NK-92 (cell line): ENCODE measurements around the gene FNTB.
"Not testable (repeated sequence)": the region's sequence is repeated elsewhere in the genome, so short reads cannot be mapped to it uniquely, and the experiment has no call there.

Experiments used
- DNase-seq: peaks from one replicate; lab custom pipeline; 2025; ENCODE audit not compliant: unreplicated experiment; lab: John Stamatoyannopoulos, UW

The FNTB gene

DNA sequence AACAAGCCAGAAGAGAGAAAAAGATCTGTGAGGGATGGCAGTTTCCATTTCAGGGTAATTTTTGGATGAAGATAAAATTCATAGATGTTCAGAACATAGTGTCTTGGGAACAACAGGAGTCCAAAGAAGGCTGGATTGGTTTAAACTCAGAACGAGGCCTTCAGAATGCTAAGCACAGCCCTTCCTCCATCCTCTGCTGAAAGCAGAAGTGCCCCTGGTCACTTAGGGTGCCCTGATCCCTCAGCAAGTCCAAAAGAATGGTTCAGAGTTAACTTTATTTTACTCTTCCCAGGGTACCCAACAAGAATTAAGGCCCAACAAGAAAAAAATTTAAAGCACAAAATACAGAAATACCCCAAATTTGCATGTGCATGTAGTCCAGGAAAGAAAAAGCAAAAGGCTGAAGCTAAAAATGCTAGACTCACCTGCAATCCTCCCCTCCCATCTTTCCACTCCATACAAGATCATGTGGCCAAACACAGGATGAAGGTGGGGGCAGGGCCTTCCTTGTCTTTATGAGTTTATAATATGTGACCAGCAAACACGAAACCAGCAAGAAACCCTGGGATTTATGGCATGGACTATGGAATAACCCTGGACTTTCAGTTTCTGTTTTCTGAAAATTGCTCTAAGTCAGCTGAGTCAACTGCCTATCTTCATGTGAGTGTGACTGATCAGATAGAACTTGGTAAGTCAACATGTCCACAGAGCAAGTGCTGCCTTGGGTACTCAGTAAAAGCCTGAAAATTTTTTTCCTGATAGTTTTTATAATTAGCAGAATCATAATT is 94.5 kb downstream of the FNTB start:
- DNase-seq: no peak

DNA sequence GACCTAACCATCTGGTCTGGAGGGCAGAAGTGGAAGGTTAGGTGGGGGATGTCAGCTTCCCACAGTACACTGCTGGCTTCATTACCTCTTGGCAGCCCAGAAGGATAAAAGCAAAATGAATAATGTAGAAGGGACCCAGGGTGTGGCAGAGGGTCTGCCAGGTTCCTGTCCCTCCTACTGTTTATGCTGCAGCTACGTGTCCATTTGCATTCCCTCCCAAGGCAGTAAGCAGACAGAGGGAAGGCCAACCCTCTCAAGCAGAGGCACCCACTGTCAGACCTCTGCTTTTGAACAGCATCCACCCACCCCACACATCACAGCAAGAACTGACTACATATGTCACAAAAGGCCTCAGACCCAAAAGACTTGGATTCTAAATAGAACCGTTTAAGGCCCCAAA is 96.2 kb downstream of the FNTB start:
- no peak for DNase-seq

DNA sequence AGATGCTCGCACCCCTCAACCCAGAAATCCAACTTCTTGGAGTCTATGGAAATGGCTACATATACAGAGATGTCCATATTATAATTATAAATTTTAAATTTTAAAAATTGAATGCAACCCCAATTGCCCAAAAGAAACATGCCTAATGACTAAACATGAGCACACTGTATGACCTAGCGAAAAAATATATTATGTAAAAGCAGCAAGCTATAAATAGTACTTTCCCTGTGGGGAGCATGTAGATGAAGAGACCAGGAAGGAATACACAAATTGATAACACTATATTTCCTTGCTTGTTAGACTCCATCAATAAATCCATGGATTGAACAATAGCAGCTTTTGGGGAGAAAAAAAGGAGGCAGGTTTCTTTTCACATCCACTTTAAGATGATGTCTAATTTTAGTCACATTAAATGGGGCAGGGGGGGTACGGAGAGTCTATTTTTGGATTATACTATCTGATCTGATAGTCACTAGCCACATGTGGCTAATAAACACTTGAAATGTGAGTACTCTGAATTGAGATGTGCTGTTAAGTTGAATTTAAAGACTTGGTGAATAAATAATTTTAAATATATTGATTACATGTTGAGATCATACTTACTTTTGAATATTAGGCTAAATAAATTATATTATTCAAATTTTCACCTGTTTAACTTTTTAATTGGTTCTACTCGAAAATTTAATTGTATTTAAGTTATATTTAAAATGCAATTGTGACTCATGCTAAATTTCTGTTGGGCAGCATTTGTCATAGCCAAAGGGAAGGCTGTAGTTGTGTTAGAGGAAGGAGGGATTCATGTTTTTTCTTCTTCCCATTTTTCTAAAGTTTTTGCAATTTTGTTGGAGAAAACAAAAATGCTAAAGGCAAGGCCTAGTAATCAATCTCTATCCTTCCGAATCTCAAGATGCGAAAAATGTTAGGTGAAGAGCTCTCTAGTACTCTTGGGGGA is 98.1 kb downstream of the FNTB start:
- no peak for DNase-seq

DNA sequence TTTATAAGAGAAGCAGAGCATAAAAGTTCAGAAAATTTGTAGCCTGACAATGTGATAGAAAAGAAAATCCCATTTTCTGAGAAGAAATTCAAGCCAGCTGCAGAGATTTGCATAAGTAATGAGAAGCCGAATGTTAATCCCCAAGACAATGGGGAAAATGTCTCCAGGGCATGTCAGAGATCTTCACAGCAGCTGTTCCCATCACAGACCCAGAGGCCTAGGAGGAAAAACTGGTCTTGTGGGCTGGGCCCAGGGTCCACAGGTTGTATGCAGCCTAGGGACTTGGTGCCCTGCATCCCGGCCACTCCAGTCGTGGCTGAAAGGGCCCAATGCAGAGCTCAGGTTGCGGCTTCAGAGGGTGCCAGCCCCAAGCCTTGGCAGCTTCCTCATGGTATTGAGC is 100.0 kb downstream of the FNTB start:
- not testable (repeated sequence) for DNase-seq

DNA sequence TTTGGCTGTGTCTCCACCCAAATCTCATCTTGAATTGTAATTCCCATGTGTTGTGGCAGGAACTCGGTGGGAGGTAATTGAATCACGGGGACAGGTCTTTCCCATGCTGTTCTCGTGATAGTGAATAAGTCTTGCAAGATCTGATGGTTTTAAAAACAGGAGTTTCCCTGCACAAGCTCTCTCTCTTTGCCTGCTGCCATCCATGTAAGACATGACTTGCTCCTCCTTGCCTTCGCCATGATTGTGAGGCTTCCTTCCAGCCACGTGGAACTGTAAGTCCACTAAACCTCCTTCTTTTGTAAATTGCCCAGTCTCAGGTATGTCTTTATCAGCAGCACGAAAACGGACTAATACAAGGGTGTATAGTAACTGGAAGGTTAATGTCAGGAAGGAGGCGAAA is 101.1 kb downstream of the FNTB start:
- DNase-seq: not testable (repeated sequence)

DNA sequence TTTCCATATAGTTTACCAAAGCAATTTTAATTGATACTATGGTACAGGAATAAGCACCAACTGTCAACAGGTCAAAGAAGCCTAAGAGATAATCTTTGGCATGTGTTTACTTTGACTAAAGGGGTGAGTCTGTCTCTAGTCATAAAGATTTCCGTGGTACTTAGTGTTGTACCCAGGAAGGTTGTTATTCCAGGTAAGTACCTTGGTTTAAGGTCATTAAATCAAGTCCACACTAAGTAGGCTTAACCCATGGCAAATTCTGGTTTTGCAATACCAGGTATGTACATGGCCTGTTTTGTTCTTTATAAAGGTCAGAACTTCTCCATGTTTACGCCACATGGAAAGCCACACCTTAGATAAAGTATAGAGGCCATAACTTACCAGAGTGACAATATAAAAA is 105.7 kb downstream of the FNTB start:
- DNase-seq: no peak

DNA sequence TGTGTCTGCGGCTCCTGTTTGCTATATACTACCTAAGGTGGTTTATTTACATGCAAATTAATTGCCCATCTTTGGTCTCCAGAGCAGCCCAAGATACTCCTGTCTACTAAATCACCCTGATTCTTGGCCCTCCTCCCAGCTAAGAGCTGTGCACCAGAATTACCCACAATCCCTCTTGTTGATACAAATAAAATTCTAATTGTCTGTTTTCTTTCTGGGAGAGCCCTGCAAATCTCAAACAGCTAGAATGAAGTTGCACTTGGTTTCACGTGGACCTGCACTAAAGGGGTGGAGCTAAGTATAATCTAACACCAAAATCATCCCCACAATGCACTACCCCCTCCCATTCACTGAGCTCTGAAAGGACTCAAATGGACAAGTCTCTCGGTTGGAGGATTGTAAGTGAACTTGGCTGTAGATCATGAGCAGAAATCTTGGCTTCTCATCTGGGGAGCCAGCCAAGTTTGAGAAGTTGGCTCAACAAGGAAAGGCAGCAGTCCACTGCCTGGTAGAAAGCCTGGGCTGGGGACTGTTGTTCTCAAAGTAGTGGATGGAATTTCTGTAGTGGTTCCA is 109.0 kb downstream of the FNTB start:
- DNase-seq: no peak

DNA sequence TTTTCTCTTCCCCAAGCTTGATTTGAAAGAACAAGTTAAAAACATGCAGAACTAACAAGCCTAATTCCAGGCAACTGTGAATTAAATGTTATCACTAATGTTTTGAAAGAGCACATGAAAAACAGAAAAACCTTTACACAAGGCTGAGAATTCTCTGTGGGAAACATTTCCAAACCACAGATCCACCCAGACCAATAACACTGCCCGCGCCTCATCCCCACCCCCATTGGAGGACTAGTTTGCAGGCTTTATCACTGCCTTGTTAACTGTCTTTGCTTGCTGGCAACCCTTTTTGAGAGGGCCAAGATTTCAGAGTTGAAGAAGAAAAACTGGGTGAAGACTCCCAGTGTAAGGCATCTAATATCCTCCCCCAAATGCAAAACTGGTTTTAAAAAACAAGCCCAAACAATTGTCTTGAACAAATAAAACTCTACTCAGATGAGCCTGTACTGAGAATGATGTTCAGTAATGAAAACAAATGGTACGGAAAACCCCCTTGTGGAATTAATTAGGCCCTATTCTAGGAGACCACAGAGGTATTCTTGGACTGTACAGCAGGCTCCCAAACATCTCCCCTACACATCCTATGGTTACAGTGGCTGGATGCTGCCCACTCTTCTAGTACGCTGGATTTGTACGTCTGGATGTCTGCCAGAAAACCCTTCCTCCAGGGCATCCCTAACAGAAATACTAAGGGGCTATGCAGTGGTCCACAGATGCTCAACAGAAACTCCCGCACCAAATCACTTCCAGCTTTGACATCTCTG is 109.8 kb downstream of the FNTB start:
- no peak for DNase-seq

DNA sequence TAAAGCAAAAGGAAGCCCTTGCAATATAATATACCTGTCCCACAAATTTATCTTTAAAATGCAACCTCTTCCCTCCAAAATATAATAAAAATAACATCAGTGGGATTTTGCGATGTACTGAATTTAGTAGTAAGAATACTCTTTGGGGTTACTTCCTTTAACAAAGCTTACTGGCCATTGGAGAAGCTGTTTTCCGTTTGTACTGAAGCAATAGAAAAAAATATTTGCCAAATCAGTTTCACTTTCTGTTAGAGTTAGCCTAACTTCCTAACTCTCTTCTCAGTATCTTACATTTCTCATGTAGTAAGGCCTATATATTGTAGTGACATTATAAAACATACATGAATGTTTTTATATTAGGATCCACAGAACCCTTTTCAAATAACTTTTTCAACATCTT is 111.9 kb downstream of the FNTB start:
- DNase-seq: no peak

DNA sequence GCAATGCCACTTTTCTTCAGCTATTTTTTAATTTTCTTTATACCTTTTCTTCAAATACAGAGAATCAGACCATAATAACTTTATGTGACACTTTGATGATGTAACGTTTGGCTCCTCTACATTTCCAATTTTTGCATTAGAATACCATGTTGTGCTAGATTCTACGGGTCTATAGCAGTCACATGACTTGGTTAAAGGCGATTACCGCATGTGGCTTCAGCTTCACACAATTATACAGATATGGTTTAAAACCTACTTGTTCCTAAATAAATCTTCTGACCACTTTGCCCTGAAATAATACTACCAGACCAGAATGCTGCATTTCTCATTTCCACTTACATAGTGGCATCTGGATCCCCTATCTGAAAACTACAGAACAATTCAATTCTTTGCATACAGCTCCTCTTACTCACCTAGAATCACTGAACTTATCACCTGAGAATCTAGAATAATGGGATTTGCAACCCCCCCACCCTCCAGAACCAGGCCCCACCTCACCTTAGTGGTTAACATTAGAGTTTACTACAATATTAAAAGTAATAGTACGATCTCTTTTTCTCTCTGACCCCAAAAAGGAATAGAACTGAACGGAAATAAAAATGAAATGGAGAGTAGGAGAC is 114.3 kb downstream of the FNTB start:
- DNase-seq: no peak

DNA sequence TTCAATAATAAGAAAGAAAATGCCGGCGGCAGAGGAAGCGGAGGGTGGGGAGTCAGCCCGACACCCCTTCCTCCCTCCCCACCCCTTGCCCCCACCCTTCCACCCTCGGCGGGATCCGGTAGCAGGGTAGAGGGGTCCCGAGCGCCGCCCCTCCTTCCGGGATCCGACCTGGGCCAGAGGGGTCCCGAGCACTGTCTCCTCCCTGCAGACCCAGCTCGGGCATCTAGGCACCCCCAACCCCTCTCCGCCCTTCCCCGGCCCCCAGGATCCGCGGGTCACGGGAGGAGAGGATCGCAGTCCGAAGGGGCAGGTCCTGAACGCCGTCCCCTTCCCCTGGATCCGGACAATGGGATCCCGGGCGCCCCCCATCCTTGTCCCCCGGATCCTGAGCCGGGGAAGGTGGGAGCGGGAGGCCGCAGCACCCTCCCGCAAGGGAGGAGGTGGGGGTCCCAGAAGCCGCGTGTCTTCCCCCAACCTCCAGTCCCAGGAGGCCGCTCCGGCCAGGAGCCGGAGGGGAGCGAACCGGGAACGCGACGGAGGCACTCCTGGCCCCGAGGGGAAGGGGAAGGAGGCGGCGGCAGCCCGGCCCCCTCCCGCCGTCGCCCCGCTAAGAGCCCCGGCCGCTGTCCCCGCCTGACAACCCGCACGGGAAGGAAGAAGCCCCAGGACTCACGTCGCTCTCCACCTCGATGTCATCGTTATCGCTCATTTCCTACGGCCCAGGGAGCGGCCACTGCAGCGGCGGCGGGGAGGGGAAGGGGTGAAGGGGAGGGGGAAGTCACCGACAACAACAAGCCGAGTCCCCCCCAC is 115.1 kb downstream of the FNTB start:
- no peak for DNase-seq

DNA sequence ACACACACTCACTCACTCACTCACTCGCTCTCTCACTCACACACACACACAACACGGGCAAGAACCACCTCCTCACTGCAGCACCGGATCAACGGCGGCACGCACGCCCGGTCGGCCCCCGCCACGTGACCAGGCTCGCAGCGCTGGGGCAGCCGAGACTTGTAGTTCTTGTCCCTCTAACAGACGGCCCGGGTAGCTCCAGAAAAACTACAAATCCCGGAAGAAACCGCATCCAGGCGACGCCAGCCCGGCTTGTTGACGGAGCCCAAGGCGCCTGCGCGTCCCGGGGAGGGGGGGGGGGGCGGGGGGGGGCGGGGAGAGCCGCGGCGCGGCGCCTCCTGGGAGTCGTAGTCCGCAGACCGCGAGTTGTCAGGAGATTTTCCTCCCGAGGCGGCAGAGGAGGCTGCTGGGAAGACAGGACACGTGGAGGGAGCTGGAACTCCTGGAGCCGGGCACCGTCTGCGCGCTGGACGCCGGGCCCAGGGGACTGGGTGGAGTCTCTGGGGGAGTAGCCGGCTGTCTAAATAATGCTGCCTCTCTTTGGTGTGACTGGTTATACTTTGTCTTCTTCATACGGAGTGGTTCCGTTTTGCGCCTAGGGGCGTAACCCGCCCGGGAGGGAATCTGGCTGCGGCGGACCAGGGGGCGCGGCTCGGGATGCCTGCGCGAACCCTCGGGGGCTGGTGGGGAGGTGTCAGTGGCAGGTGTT is 115.9 kb downstream of the FNTB start, which contains the start of gene MAX:
Gene MAX, minus strand, starts transcription at position 77 of the 709 bp plus-strand sequence. CDS start 178 bp downstream, outside the sequence.
- peak; percentile 90 for DNase-seq

DNA sequence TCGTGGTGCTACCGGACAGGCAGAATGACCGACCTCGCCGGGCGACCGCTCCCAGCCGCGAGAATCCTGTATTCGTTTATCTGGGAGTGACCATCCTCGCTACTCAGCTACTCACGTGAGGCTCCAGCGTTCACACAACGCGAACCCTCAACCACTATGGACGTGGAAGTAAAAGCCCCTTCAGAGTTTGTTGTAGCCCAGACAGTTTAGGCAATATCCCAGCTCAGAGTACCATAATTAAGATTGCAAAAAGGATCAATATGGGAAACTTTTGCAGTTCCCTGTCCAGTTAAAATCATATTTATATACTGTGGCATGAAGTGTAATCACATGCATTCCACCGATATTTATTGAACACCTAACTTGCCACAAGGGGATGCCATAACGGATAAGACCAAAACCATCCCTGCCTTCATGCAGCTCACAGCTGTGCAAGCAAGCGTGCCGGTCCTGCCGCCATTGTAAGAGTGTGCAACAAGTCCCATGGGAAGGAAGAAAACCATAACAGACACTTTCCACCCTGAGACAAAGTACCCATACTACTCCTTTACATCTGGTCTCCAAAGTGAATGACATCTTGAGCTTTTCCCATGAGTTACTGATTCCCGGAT is 116.6 kb downstream of the FNTB start:
- DNase-seq: no peak

DNA sequence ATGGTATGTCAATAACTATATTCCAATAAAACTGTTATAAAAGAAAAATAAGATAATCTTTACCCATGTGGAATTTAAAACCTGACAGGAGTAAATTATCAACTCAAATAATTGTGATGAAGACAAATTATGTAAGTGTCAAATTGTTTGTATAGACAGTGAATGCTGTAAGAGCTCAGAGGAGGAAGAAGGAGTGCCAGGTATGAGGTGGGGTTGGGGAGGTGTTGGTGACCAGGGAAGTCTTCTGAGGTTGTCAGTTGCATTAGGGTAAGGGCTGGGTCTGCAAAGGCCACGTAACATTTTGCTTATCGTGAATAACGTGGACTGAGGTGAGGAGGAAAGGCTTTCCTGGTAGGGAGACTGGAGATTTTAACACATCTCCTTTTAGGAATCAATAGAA is 118.1 kb downstream of the FNTB start:
- no peak for DNase-seq

DNA sequence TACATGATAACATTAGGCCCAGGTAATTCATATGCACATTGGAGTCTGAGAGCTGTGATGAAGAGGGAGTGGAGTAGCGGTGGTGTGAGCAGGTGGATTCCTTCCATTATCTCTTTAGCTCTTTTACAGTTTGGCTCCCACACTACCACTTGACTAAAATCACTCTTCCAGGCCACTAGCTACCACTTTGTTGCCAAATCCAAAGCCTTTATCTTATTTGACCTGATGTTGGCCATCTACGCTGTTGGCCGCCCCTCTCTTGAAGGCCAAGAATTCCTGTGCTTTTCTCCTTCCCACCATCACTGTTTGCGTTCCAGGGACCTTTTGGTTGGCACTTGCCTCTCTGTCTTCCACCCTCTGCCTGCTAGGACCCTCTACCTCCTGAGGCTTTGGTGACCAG is 119.6 kb downstream of the FNTB start:
- no peak for DNase-seq

DNA sequence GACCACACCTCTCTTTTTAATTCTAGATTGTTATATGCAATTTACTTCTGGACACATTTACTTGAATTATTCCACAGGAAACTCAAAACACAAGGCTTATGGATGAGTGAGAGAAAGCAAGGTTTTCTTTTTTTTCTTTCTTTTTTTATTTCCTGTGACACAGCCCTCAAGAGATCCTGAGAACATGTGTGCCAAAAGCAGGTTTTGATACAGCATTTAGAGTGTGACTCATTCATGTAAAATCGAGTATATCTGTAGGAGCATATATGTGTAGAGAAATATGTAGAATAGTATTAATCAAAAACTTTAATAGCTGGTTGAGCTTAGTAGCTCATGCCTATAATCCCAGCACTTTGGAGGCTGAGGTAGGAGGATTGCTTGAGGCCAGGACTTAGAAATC is 120.0 kb downstream of the FNTB start:
- DNase-seq: no peak

DNA sequence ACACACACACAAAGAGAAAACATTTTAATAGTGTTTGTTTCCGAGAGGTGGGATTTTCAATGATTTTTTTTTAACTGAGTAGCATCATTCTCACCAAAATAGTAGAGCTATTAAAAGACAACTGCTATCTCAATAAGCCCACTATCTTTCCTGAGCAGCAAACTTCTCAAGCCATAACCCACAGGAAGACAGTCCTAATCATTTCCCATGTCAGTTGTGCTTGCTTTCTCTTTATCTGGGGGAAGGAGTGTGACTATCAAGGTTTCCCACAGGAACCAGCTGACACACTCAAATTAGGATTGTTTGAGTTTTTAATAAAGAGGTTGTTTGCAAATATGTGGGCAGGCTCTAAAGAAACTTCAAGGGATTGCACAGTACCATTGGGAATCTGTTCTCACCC is 120.5 kb downstream of the FNTB start:
- no peak for DNase-seq

DNA sequence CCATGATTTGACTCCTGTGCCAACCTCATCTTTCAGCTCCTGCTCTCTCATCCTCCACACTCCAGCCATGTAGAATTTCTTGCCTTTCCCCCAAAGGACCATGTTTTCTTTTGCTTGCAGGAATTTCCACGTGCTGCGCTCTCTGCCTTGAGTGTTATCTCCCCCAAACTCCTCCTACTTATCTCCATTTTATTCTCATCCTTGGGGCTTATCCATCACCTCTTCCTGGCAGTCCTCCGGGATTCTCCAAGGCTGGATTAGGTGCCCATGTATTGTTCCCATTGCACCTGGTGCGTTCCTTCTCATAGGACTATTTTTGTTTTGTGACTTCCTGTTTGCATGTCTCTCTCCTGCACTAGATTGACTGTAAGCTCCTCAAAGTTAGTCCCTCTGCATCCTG is 122.7 kb downstream of the FNTB start:
- DNase-seq: no peak

DNA sequence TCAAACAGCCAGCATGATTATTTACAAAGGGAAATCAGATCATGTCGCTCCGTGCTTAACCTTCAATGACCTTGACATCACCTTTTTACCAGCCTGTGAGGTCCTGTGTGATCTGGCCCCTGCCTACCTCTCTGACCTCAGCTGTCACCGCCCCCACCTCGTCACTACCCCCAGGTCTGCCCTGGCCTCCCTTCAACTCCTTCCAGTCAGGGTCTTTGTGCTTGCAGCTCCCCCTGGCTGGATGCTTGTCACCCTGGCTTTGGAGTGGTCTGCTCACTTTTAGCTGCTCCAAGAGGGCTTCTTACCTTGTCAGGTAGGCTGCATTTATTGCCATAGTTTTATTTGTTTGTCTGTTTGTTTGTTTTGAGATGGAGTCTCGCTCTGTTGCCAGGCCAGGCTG is 123.8 kb downstream of the FNTB start:
- no peak for DNase-seq
